Endodermal cell (in vitro differentiated cells): Measurements from ENCODE around the gene PTPRO. TPM values are rescaled to one million over a fixed set of nuclear protein-coding genes. Genes with fewer than 3 reads are reported as not detected.

Experiments used
- DNase-seq: peaks from one replicate; pipeline ENCODE4 v3.0.0-alpha.2; 2017
- H3K27ac ChIP-seq: 2 replicates; pipeline ENCODE4 v1.5.1; 2013; ENCODE audit warnings: mild to moderate bottlenecking, low read depth, low read length, moderate library complexity
- H3K27me3 ChIP-seq: 2 replicates; pipeline ENCODE4 v1.6.1; 2013; ENCODE audit warnings: mild to moderate bottlenecking, low read length, moderate library complexity; ENCODE audit not compliant: insufficient read depth, control insufficient read depth, poor library complexity, severe bottlenecking
- H3K36me3 ChIP-seq: 2 replicates; pipeline ENCODE4 v1.7.0; 2013; ENCODE audit warnings: mild to moderate bottlenecking, low read length, moderate library complexity; ENCODE audit not compliant: control insufficient read depth, insufficient read depth
- H3K4me1 ChIP-seq: one replicate; pipeline ENCODE4 v1.7.0; 2013; ENCODE audit warnings: low read length; ENCODE audit not compliant: control insufficient read depth, insufficient read depth
- H3K4me3 ChIP-seq: 2 replicates; pipeline ENCODE4 v1.5.1; 2013; ENCODE audit warnings: mild to moderate bottlenecking, low read length, moderate library complexity
- H3K9ac ChIP-seq: 2 replicates; pipeline ENCODE4 v1.6.1; 2013; ENCODE audit warnings: mild to moderate bottlenecking, low read length, moderate library complexity; ENCODE audit not compliant: poor library complexity, severe bottlenecking; ENCODE audit errors: extremely low read depth
- H3K9me3 ChIP-seq: 2 replicates; pipeline ENCODE4 v1.6.1; 2013; ENCODE audit warnings: mild to moderate bottlenecking, low read length, moderate library complexity; ENCODE audit not compliant: control insufficient read depth
- H3K27ac Mint-ChIP-seq: 2 replicates; pipeline ENCODE4 v1.8.0; 2020; ENCODE audit warnings: mixed read lengths
- H3K27me3 Mint-ChIP-seq: 2 replicates; pipeline ENCODE4 v1.8.0; 2021; ENCODE audit warnings: mild to moderate bottlenecking, mixed read lengths; ENCODE audit not compliant: insufficient read depth
- H3K36me3 Mint-ChIP-seq: 2 replicates; pipeline ENCODE4 v1.8.0; 2020; ENCODE audit warnings: low read depth, mixed read lengths
- H3K4me1 Mint-ChIP-seq: 2 replicates; pipeline ENCODE4 v1.8.0; 2020; ENCODE audit warnings: mixed read lengths
- H3K4me3 Mint-ChIP-seq: 2 replicates; pipeline ENCODE4 v1.8.0; 2020; ENCODE audit warnings: mild to moderate bottlenecking, moderate library complexity, mixed read lengths
- H3K9me3 Mint-ChIP-seq: 2 replicates; pipeline ENCODE4 v1.8.0; 2020; ENCODE audit warnings: mild to moderate bottlenecking, mixed read lengths
- CTCF ChIP-seq: fragments of 200-600 bp; sonication (generic); conservative IDR thresholded peaks from 2 replicates; pipeline ENCODE4 v1.5.0; 2021; ENCODE audit warnings: antibody characterized with exemption, mild to moderate bottlenecking
- WGBS, 2 experiments: methylation state at CpG; one replicate each; pipeline versions ENCODE4 v1.1.5 to v1.1.7; 2013; ENCODE audit warnings: missing lambda C conversion rate in 2 of 2, mixed read lengths in 1 of 2; ENCODE audit not compliant: insufficient coverage in 1 of 2, insufficient read length in 1 of 2; 5-methylcytosine and 5-hydroxymethylcytosine counted together
- total RNA-seq, 2 donors: library from RNA; stranded (reverse); fragmentation: NEBNext Ultra II Directional in 1 of 2; extraction: Animal tissue kit (Norgen Biotek cat#: 25700) in 1 of 2; gene quantifications; 2 replicates in 1 of 2; 3 replicates in 1 of 2; pipeline ENCODE4 v1.2.1, GENCODE V29; 2021

PTPRO gene
- total RNA-seq, 2 donors from 2014 or later = 0.31 TPM; not detected in 1

DNA sequence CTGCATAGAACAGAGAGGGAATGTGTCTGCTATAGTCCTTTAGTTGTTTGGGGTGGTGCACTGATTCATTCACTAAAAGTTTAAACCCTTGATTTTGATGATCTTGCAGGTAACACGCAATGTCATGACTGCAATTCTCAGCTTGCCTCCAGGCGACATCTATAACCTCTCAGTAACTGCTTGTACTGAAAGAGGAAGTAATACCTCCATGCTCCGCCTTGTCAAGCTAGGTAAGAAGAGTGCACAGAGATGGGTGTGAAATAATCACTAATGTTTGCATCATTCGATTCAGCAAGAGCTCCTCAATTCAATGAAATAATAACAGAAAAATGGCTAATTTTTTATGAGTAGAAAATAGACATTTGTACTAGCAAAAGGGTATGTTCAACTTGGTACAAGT lies 203.7 kb downstream of the PTPRO start:
- 62 to 94% methylated on average over 2 to 4 of the region's 4 CpGs for WGBS, 2 experiments

GRCh38 chr12:15527201-15528080 lies 205.1 kb downstream of the PTPRO start:
- peak; percentile 78 for TF ChIP-seq CTCF
- Histone ChIP-seq H3K27ac (no peak overlapping the region), H3K9ac (no peak overlapping the region), H3K36me3 (no peaks in the 10 kb centered on the region), H3K27me3 (no peaks in the 10 kb centered on the region), H3K4me3 (no peak overlapping the region), H3K4me1 (no peaks in the 10 kb centered on the region), H3K9me3 (peaks cover 8% of the 10 kb centered on the region)
- Mint-ChIP-seq H3K36me3 (no peaks in the 10 kb centered on the region), H3K27me3 (no peaks in the 10 kb centered on the region), H3K27ac (no peak overlapping the region), H3K4me3 (no peak overlapping the region), H3K4me1 (peaks cover 15% of the 10 kb centered on the region), H3K9me3 (peaks cover 9% of the 10 kb centered on the region)
- 95 to 98% methylated on average over 5 to 8 of the region's 8 CpGs for WGBS, 2 experiments
- peak; percentile 71 for DNase-seq

More for the DNA sequence above, 203.7 kb downstream of the PTPRO start:
- H3K36me3 Mint-ChIP-seq = no peaks in the 10 kb centered on the region
- no peak for DNase-seq
- no peak overlapping the region for H3K9ac ChIP-seq
- H3K27ac ChIP-seq = no peak overlapping the region
- H3K4me3 Mint-ChIP-seq = no peak overlapping the region
- H3K4me3 ChIP-seq = no peak overlapping the region
- H3K4me1 ChIP-seq = no peaks in the 10 kb centered on the region
- H3K9me3 Mint-ChIP-seq = peaks cover 9% of the 10 kb centered on the region
- no peaks in the 10 kb centered on the region for H3K27me3 Mint-ChIP-seq
- peaks cover 8% of the 10 kb centered on the region for H3K9me3 ChIP-seq
- TF ChIP-seq CTCF = peak; percentile 46
- no peaks in the 10 kb centered on the region for H3K36me3 ChIP-seq
- H3K27ac Mint-ChIP-seq = no peak overlapping the region
- H3K4me1 Mint-ChIP-seq = peaks cover 15% of the 10 kb centered on the region
- H3K27me3 ChIP-seq = no peaks in the 10 kb centered on the region

DNA sequence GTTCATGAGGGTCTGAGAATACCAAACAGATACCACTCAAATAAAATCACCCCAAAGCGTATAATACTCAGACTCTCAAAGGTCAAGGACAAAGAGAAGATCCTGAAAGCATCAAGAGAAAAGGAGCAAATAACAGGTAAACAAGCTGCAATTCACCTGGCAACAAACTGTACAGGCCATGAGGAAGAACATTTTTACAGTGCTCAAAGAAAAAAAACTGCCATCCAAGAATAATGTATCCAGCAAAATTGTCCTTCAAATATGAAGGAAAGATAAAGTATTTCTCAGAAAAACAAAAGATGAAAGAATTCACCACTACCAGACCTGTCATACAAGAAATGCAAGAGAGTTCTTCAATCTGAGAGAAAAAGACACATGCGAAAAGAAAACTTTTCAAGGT lies 206.4 kb downstream of the PTPRO start:
- H3K4me1 Mint-ChIP-seq = peaks cover 19% of the 10 kb centered on the region
- 94% methylated on average over 2 of the region's 2 CpGs; no CpG with 5 or more reads in 1 of the 2 experiments for WGBS, 2 experiments
- Histone ChIP-seq H3K36me3 (no peaks in the 10 kb centered on the region), H3K4me3 (no peak overlapping the region), H3K9ac (no peak overlapping the region), H3K27ac (no peak overlapping the region), H3K9me3 (peaks cover 8% of the 10 kb centered on the region), H3K4me1 (no peaks in the 10 kb centered on the region), H3K27me3 (no peaks in the 10 kb centered on the region)
- no peaks in the 10 kb centered on the region for H3K27me3 Mint-ChIP-seq
- TF ChIP-seq CTCF = no peak
- peaks cover 9% of the 10 kb centered on the region for H3K9me3 Mint-ChIP-seq
- no peaks in the 10 kb centered on the region for H3K36me3 Mint-ChIP-seq
- H3K4me3 Mint-ChIP-seq = no peak overlapping the region
- no peak for DNase-seq
- H3K27ac Mint-ChIP-seq = no peak overlapping the region
